K562 (cell line): ENCODE results near the gene ATP8B2. TPM values are rescaled to one million over a fixed set of nuclear protein-coding genes. Genes with fewer than 3 reads are reported as not detected.

Source experiments
- CEBPG ChIP-seq, 3 experiments: fragments of 200-800 bp in 1 of 3; sonication (Bioruptor generic) in 1 of 3; sonication (generic) in 1 of 3; formaldehyde crosslinking in 1 of 3; IDR thresholded peaks in 2 of 3; conservative IDR thresholded peaks in 1 of 3; 2 replicates each; pipeline versions ENCODE4 v1.6.1 to v1.8.0; 2016 to 2022; ENCODE audit warnings: missing compliant biosample characterization in 2 of 3, missing genetic modification characterization in 2 of 3, mild to moderate bottlenecking in 1 of 3, missing genetic modification reagents in 1 of 3
- ELK3 ChIP-seq: fragments of 450-650 bp; formaldehyde crosslinking; IDR thresholded peaks from 2 replicates; pipeline ENCODE4 v1.4.0; 2020; ENCODE audit warnings: mild to moderate bottlenecking
- FOXA3 ChIP-seq, 2 experiments: fragments of 450-650 bp in 1 of 2; sonication (generic) in 1 of 2; formaldehyde crosslinking; IDR thresholded peaks in 1 of 2; conservative IDR thresholded peaks in 1 of 2; 2 replicates each; pipeline versions ENCODE4 v1.4.0 to v1.8.0; 2020 to 2022; ENCODE audit warnings: mild to moderate bottlenecking in 2 of 2, missing genetic modification reagents in 1 of 2
- FOXP4 ChIP-seq: sonication (generic); formaldehyde crosslinking; IDR thresholded peaks from 2 replicates; pipeline ENCODE4 v1.8.0; 2022; ENCODE audit warnings: mild to moderate bottlenecking, missing genetic modification reagents, borderline replicate concordance
- HNRNPUL1 ChIP-seq: fragments of 200-400 bp; formaldehyde crosslinking; IDR thresholded peaks from 2 replicates; pipeline ENCODE4 v1.6.1; 2017; ENCODE audit warnings: low read length
- L3MBTL2 ChIP-seq: fragments of 450-650 bp; IDR thresholded peaks from 2 replicates; pipeline ENCODE4 v1.6.1; 2016; ENCODE audit warnings: mild to moderate bottlenecking, moderate library complexity
- MAFG ChIP-seq: fragments of 450-650 bp; conservative IDR thresholded peaks from 2 replicates; pipeline ENCODE4 v1.6.1; 2016; ENCODE audit warnings: missing genetic modification characterization, missing compliant biosample characterization
- NFRKB ChIP-seq: fragments of 450-650 bp; IDR thresholded peaks from 2 replicates; pipeline ENCODE4 v1.6.1; 2016; ENCODE audit warnings: low read depth
- POLR2A ChIP-seq: fragments of 450-650 bp; conservative IDR thresholded peaks from 2 replicates; pipeline ENCODE4 v1.6.1; 2016
- PURB ChIP-seq: sonication (generic); formaldehyde crosslinking; IDR thresholded peaks from 2 replicates; pipeline ENCODE4 v1.9.0; 2021; ENCODE audit warnings: low read depth, mild to moderate bottlenecking, missing genetic modification reagents
- SIN3A ChIP-seq, 2 experiments: fragments of 150-350 bp in 1 of 2; IDR thresholded peaks; 2 replicates each; pipeline ENCODE4 v1.6.1; 2011 to 2016; ENCODE audit warnings: borderline replicate concordance in 2 of 2, low read depth in 2 of 2, low read length in 2 of 2, mild to moderate bottlenecking in 2 of 2, moderate library complexity in 2 of 2; ENCODE audit not compliant: control insufficient read depth in 1 of 2
- TOE1 ChIP-seq, 2 experiments: fragments of 450-650 bp in 1 of 2; sonication (generic) in 1 of 2; formaldehyde crosslinking in 1 of 2; IDR thresholded peaks; 2 replicates each; pipeline versions ENCODE4 v1.7.1 to v1.8.0; 2016 to 2022; ENCODE audit warnings: borderline replicate concordance in 2 of 2, mild to moderate bottlenecking in 2 of 2, antibody characterized with exemption in 1 of 2, inconsistent platforms in 1 of 2, low read depth in 1 of 2, missing genetic modification reagents in 1 of 2, moderate library complexity in 1 of 2
- U2AF1 ChIP-seq: fragments of 200-400 bp; formaldehyde crosslinking; optimal IDR thresholded peaks from 2 replicates; pipeline ENCODE3; 2017; ENCODE audit warnings: mild to moderate bottlenecking, low read depth, low read length, moderate library complexity
- ZNF217 ChIP-seq: sonication (generic); formaldehyde crosslinking; IDR thresholded peaks from 2 replicates; pipeline ENCODE4 v1.8.0; 2022; ENCODE audit warnings: mild to moderate bottlenecking, missing genetic modification reagents
- ZNF407 ChIP-seq: fragments of 450-650 bp; IDR thresholded peaks from 2 replicates; pipeline ENCODE4 v1.6.1; 2016; ENCODE audit warnings: low read depth
- ZNF830 ChIP-seq: fragments of 250-450 bp; sonication (Bioruptor Pico); IDR thresholded peaks from 2 replicates; pipeline ENCODE4 v1.5.0; 2021; ENCODE audit warnings: mild to moderate bottlenecking
- polyA plus RNA-seq, 8 experiments: library from polyadenylated mRNA; depleted of rRNA in 4 of 8; stranded (reverse) in 5 of 8; unstranded in 3 of 8; fragments of >200 nt; fragmentation: Nextera tagmentation in 2 of 8; fragmentation: Illumina TruSeq in 1 of 8; extraction: Ambion mirVana in 2 of 8; extraction: Trizol in 1 of 8; gene quantifications; 2 replicates each; pipeline versions ENCODE4 v1.2.1 to v1.2.3, GENCODE V29; 2011 to 2014; ENCODE audit warnings: inconsistent platforms in 1 of 8, missing spikeins in 1 of 8
- total RNA-seq, 7 experiments: library from RNA; depleted of rRNA in 6 of 7; stranded (reverse); fragments of >200 nt in 6 of 7; fragmentation: Illumina TruSeq in 2 of 7; extraction: Trizol in 2 of 7; gene quantifications; 2 replicates each; pipeline versions ENCODE4 v1.2.1 to v1.2.3, GENCODE V29; 2011 to 2021; ENCODE audit warnings: low replicate concordance in 1 of 7

The ATP8B2 gene
- total and polyA plus RNA-seq, 9 of the 15 experiments (the other 6 are each of a cell fraction or from before 2014, with no cell fraction given): 0.27 to 33.2 (median 18.4) TPM

- TF ChIP-seq FOXA3 (CRISPR knock-in tag; conservative IDR thresholded peaks at IDR 0.05 in 1 of 2, IDR thresholded peaks at IDR 0.05 in 1 of 2): no peak
- no peak for TF ChIP-seq NFRKB
- no peak for TF ChIP-seq FOXP4 (CRISPR knock-in tag)
- TF ChIP-seq ZNF407: no peak
- TF ChIP-seq L3MBTL2: no peak
- no peak for TF ChIP-seq ELK3 (CRISPR knock-in tag)
- no peak for TF ChIP-seq CEBPG (CRISPR knock-in tag; IDR thresholded peaks at IDR 0.05)
- 0 out of 4 replicates have a peak, but pooled peaks of 1 of the 2 experiments have one; percentile 28 for TF ChIP-seq CEBPG (tag; conservative IDR thresholded peaks at IDR 0.05 in 1 of 2, IDR thresholded peaks at IDR 0.05 in 1 of 2)
- no peak for TF ChIP-seq ZNF217 (CRISPR knock-in tag)
- TF ChIP-seq TOE1 (IDR thresholded peaks at IDR 0.05; ENCODE audit: borderline replicate concordance): peak; percentile 66; the same call in 1 of the 2 replicates
- no peak for TF ChIP-seq TOE1 (CRISPR knock-in tag; IDR thresholded peaks at IDR 0.05; ENCODE audit: borderline replicate concordance, low read depth)
- no peak for TF ChIP-seq ZNF830
- TF ChIP-seq SIN3A (IDR thresholded peaks at IDR 0.05; ENCODE audit: borderline replicate concordance in 2 of 2, control insufficient read depth in 1 of 2, low read depth in 2 of 2, low read length in 2 of 2): no peak
- TF ChIP-seq HNRNPUL1: no peak
- peak; percentile 63; the same call in 1 of the 2 replicates for TF ChIP-seq MAFG (tag)
- TF ChIP-seq POLR2A: no peak
- TF ChIP-seq U2AF1: no peak
- TF ChIP-seq PURB (CRISPR knock-in tag): no peak
Measured at GRCh38 chr1:154353460-154353904, 28.2 kb downstream of the ATP8B2 start (continued).
